LoVo (cell line): Measurements from ENCODE around the gene KDM4C.

ENCODE experiments used
- DNase-seq: peaks from one replicate; pipeline ENCODE4 v3.0.0-alpha.2; 2016; ENCODE audit warnings: low spot score

Gene KDM4C

DNA sequence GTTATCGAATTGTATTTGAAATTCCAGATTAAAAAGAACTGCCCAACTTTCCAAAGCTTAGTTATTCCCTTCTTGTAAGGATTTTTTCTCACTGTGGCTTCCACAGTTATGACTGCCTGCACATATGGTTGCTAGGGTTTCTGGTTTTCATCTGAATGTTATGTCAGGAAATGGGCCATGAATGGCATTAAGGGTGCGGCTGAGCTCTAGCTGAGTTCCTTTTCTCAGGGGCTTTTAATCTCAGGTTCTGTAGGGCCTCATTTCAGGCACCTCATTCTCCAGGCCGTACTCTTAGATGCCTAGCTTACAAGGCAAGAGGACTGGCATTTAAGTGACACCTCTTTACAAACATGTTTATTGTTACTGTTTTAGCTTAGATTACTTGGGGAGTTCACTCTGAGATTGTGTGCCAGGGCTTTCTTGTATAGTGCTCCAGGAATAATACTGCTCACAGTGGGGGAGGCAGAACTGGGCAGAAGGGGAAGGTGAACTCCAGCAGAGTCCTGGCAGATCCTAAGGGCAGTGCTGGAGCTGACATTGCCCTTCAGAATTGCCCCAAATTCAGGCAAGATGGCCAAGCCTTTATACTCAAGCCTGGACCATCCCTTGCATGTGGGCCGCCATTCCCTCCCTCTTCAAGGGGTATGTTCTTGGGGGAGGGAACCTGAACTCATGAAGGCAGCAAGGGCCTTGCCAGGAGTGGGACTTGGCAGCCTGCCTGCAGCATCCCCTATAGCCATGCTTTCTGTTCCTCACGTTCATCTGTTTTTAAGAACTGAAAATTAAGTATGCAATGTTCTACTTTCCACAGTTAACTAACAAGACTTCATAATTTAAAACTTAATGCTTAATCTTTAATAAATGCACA is 111.5 kb downstream of the KDM4C start:
- no peak for DNase-seq

DNA sequence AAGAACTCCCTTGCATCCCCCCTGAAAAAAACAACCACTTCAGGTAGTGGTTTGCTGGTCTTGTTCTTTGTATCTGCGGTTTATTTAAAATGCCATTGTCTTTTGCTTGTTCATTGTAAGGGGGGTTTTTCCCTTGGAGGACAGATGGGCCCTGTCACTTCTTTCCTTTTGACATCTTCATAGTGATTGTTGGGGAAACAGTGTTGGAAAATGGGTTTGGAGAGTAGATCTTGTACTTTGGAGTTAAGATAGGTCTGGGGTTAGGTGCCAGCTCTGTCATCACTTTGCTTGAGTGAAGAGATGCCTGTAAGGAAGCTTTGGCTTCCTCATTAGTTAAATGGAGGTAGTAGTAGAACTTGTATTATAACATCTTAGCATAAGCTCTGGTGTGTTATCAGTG is 112.4 kb downstream of the KDM4C start:
- DNase-seq, result no peak

DNA sequence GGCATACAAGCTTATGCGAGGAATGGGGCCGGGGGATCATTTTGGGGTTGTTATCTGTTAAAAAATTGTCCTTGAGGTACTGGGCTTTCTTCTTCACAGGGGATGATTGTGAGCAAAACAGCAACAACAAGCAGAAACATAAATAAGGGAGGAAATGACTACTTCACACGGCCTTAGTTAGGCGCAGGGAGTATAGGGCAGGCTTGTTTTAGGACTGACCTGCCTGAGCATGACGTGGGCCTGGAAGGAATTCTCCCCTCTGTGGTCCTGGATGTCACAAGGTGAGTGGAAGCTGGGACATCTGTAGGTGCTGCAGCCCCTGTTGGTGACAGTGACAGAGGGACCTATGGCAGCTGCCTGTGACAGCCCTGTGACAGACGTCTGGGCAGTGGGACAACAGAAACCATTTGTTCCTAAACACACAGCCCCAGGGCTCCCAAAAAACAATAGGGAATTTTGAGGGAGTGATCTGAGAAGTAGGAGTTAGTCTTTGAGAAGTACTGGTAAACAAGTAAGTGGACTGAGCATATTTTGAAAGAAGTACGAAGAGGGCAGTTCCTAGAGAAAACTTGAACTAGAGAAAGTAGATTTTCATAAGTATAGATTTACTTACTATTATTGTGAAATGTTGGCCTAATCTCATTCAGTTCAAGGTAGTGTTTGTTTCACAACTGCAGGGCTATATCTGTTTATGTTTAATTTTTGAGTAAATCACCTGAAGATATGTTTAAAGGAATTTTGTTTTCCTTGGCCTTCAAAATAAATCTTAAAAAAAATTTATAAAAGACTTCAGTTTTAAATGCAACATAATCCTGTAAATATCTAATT is 113.1 kb downstream of the KDM4C start:
- DNase-seq, result no peak

DNA sequence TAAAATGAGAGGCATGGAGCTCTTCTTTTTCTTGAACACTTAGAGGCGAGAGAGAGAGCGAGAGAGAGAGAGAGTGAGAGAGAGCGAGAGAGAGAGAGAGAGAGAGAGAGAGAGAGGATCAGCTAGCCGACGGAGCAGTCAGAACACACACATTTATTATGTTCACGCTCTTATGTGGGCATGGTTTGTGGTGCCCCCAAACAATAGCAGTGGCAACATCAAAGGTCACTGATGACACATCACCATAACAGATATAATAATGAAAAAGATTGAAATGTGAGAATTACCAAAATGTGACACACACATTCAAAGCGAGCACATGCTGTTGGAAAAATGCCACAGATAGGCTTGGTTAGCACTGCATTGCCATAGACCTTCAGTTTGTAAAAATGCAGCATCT is 116.1 kb downstream of the KDM4C start:
- DNase-seq, result no peak

DNA sequence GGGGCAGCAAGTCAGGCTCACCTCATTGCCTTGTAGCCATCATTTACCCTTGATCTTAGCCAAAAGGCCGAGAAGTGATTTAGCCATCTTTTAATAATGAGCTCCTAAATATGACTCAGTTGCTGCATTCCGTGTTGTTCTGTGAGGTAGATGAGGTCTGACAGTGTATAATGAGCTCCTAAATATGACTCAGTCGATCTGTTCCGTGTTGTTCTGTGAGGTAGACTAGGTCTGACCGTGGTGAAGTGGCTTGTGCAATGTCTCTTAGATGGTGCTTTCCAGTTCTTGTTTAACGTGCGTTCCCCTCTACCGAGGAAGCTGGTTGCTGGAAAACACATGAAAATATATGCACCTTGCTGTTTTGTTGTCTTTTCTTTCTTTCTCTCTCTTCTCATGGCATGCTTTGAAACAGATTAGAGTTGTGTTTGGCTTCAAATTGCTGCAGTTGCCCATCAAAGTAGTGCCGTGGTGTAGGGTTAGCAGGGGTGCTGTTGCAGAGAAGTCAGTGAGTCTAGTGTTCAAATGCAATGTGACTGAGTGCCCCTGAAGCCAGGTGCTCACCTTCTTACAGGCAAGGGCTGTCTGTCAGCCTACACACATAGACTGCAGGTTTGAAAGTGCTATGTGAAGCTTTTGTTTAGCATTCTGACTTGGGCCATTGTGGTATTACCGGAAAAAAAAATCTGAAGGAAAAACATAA is 118.6 kb downstream of the KDM4C start:
- DNase-seq, result no peak

DNA sequence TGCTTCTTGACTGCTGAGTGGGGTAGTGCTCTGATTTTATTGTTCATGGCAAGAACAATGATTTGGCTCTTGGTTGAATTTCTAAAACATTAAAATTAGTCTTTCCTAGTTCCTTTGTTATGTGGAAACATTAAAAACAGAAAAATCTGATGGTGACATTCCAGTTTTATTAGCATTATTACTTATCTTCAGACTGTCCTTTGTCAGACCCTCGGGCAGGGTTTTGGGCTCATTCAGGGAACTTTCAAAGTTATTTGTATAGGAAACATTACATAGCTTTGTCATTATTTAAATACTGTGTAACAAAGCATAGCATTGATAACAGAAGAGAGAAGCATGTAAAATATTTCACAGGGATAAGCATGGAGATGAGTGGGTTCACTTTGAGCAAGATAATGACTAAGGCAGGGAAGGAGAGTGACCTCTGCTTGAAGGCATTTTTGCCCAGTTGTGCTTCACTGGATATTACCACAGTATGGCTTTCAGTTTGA is 119.9 kb downstream of the KDM4C start:
- no peak for DNase-seq

DNA sequence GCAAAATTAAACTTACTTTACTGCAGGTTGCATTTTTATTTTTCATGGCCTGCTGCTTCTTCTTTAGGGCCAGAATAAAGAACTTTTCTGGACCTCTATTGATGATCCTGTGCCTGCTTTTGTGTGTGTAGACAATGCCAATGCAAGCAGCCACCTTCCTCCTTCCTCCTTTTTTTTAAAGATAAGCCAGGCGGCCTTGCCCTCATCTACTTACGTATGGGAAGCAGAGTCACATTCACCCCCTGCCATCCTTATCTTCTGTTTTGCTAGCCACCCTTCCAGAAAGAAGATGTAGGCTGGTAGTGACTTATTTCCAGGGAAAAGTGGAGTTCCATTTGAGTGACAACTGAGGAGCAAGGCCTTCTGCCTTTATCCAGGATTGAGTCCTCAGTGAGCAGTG is 122.9 kb downstream of the KDM4C start:
- DNase-seq, result no peak

DNA sequence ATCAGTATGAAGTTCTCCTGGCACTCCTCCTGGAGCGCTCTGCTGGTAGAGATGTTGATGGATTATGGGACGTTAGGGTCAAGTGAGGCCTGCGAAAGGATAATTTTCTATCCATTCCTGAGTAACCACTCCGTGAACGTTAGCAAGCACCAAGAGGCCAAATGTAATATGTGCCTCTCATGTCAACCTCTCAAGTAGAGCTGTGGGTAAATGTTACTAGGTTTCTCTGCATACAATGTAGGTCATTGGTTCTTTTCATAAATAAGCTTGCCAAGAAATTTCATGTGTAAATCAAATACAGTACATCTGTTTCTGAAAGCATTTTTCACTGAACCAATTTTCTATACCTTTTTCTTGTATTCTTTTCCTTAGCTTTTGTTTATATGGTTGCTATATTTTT is 126.3 kb downstream of the KDM4C start:
- DNase-seq, result no peak

DNA sequence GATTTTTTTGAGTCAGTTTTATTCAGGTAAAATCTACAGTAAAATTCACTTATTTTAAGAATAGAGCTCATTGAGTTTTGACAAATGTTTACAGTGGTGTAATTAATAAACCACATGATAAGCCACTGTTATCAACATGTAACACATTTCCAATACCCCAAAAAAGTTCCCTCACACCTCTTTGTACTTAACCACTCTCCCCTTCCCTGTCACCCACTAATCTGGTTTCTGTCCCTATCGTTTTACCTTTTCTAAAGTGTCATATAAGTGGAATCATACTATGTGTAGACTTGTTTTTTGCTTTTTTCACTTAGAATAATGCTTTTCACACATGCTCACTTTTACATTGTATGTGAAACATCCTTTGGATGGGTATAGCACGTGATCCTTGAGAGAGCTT is 127.2 kb downstream of the KDM4C start:
- DNase-seq, result no peak

DNA sequence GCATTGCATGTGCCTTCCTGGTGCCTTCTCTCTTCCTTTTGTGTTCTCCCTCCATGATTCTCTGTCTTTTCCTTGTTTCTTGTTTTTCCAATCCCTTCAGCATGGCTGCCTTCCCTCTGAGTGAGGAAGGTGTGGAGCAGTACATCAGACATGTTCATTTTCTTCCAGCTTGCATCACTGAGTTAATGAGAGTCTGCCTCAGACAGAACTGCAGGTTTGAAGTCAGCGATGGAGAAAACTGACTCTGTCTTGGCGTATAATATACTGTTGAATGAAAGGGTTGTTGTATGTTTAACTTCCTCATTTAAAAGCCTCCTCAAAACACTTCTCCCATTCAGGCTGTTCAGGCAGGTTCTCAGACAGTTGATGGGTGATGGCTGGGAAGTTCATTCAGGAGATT is 129.3 kb downstream of the KDM4C start:
- no peak for DNase-seq

DNA sequence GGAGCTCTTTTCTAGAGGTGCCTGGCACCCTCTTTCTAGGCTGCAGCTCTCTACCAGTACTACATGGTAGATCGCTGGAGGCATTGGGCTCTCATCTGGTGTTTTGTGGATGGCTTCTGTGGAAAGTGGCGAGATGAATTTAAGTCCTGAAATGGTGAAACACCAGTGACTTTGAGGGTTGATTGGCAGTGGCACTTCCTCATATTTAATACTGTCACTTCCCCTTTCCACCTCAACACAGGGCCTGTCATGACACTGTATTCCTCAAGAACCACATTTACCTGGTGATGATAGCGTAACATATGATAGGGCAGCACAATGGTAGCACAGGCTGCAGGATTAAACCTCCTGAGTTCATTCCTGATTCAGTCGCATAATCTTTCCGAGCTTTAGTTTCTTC is 132.1 kb downstream of the KDM4C start:
- no peak for DNase-seq

DNA sequence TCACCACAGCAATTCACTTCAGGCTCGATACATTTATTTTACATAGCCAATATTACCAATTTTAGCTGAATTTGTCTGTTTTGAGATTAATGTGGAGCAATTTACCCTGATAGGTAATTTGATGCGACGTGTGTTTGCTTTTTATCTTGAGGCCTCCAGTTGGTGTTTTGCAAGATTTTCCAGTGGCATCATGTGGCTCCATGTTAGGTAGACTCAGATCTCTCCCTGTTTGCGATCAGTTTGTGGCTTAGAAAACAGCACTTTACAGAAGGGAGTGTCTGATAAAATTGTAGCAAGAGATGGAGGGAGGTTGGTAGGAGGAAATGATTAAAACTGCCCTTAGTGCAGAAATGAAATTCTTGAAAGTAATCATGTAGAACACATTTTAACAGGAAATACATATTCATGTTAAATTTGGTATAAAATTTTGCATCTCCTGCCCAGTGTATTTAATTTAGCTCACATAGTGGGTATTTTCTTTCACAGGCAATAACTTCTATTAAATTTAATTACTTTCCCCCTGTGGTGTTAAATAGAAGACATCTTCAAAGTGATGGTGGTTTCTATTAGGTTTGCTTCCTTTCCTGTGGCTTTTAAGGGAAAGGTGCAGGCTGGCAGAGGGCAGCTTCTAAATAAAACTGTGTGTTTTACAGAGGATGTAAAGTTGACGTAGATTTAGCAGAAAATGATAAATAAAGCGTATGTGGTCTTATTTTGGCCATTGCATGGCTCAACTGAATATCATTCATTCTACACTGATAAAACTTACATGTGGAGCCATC is 135.8 kb downstream of the KDM4C start:
- no peak for DNase-seq

DNA sequence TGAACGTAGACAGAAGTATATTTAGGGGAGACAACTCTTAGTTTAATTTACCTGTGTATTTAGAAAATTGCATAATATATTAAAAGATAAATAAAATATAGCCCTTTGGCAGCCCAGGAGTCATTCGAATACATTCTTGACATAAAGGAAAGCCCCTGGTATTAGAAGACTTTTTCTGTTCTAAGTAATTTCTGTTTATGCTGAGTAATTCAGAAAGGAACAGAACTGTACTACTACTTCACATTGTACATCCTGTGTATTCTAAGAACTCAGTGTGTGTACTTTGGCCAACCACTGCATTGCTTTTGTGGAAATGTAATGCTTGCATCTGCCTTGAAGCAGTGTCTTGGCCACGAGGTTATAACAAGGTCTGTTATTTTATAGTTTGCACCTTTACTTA is 136.4 kb downstream of the KDM4C start:
- DNase-seq, result no peak

DNA sequence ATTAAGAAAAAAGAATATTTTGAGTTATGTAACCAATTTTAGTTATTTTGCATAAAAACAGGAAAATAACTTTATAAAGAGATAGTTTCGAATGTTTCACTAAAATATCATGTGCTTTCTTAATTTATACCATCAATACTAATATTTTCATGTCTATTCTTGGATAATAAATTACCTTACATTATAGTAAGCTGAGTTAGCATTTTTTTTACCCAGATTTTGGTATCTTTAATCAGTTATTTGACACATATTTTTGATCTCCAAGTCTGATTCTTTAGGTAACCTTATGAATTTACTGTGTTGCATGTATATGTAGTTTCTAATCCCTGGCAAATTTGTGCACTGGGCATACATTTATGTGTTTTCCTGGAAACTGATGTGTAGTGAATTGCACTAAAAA is 138.0 kb downstream of the KDM4C start:
- DNase-seq, result no peak

DNA sequence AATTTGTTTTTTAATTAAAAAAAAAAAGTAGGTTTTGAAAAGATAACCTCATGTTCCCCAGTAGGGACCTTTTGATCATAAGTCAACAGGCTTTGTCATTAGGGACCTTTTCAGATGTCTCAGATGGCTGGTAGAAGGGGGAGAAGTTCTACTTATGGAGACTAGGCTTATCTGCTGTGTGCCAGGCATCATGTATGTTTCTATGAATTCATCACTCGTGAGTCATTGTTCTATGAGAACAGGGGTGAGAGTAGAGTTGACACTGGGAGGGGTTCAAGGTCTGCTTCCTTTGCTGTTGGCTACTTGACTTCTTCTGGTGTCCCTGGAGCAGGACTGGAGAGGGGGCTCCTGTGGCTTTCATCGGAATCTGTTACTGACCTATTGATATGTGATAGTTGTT is 138.8 kb downstream of the KDM4C start:
- DNase-seq, result no peak

DNA sequence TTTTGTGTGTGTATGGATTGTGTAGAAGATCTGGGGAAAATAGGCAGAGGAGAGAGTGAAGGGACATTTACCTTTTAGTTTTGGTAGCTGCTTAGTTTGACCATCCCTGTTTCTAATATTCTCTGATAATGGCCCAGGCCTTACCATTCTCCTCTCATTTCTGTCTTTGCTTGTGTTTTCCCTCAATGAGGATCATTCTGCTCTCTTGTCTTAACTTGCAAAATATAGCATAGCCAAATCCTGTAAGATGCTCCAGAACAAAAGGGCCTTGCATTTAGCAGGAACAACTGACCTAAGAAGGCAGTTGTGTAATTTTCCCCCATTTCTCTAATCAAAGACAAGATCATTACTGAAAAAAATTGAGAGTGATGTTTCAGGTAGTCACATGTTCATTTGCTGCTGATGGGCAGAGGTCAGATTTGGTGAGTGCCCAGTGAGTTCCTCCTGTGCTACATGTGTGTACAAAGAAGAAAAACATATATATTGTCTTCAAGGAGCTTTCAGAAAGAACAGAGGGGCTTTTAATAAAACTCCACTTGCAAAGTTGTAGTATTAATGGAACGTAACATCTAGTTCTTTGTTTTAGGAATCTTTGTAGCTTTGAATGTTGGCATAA is 139.5 kb downstream of the KDM4C start:
- DNase-seq, result no peak

DNA sequence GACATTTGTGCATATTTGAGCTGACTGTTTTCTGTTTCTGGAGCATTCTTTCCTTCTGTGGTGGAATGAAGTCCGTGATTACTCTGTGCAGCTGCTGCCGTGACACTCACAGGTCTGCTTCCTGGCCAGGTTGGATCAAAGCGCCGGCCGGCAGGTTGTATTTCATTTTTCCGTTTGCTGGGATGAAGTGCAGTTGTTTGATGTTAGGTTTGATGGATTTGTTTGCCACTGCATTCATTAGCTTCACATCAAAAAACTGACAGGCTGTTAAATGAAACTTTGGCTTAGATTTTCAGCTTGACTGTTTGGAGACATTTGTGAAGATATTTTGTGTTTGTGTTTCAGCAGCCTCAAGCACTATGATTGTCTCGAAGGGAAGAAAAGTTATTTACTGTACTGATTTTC is 140.1 kb downstream of the KDM4C start:
- no peak for DNase-seq

DNA sequence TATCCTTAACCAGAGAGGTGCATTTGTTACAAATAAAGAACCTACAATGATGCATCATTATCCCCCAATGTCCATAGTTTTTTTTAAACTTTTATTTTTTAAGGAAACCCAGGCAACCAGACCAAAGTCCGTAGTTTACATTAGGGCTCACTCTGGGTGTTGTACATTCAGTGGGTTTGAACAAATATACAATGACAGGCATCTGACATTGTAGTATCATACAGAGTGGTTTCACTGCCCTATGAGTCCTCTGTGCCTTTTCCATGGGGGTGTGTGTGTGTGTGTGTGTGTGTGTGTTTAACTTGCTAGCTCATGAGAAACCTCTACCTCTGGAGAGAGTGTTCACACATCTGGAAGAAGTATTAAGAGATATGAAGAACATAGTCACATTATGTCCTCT is 141.5 kb downstream of the KDM4C start:
- DNase-seq, result no peak

DNA sequence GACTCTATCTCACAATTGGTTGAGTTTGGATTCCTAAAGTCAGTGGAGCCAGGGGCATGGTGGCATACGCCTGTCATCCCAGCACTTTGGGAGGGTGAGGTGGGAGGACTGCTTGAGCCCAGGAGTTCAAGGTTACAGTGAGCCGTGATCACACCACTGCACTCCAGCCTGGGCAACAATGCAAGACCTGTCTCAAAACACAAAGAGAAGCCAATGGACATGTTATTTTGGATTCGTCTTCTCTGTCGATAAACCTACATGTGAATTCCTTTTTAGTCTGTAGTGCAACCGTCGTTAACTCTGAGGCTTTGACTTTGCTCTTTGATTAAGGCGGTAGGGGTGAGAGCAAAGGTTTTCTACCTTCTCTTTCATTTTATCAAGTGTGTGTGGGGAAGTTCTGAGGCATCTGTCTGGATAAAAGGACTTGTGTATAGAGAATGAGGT is 142.7 kb downstream of the KDM4C start:
- no peak for DNase-seq

DNA sequence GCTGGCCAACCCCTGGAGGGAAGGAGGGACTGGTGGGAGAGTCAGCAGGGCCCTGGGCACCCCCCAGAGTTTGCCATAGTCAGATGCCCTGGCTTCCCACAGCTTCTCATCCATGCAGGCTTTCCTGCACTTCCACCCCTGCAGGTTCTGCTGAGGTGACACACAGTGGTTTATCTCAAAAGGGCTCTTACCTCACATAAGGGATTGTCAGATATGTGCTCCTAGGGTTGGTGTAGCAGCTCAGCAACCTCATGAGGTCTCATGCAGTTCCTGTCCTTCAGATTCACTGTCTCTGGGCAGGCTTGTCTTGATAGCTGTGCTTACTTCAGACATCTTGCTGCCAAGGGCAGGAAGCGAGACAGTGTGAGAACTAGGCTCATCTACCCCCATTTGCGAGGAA is 143.4 kb downstream of the KDM4C start:
- DNase-seq, result no peak

DNA sequence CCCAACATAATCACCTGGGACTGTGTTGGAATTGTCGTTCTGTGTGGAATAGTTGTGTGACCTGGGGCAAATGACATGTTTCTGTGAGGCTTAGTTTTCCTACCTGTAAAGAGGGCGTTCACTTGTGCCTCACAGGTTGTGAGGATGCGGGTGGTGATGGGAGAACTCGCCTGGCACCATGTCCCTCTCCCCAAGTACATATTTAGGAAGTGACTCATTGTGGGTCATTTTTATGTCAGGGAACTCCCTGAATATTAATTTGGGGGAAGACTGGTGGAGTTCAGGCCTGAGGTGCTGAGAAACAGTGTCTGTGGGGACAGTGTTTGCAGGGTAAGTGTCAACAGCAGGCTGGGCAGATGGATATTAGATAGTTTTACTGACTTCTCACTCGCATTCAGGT is 144.7 kb downstream of the KDM4C start:
- no peak for DNase-seq
